KMS-11 (cell line): Measurements from ENCODE around the gene FCRL6.

Experiments
- H2AFZ ChIP-seq: fragments of 200-600 bp; sonication (generic); 2 replicates; pipeline ENCODE4 v1.6.1; 2016; ENCODE audit warnings: antibody characterized with exemption, mixed run types, low read depth
- H3K27ac ChIP-seq: fragments of 200-600 bp; sonication (generic); 2 replicates; pipeline ENCODE4 v1.6.1; 2016; ENCODE audit warnings: mild to moderate bottlenecking, mixed run types
- H3K27me3 ChIP-seq: fragments of 200-600 bp; sonication (generic); 2 replicates; pipeline ENCODE4 v1.6.1; 2017; ENCODE audit warnings: mild to moderate bottlenecking, low read depth, mixed run types, moderate library complexity; ENCODE audit not compliant: insufficient read depth
- H3K36me3 ChIP-seq: fragments of 200-600 bp; sonication (generic); 2 replicates; pipeline ENCODE4 v1.6.1; 2017; ENCODE audit warnings: mild to moderate bottlenecking, mixed run types; ENCODE audit not compliant: insufficient read depth
- H3K4me1 ChIP-seq: fragments of 200-600 bp; sonication (generic); 2 replicates; pipeline ENCODE4 v1.6.1; 2016; ENCODE audit warnings: mild to moderate bottlenecking, low read depth, mixed run types; ENCODE audit not compliant: poor library complexity, severe bottlenecking
- H3K4me2 ChIP-seq: fragments of 200-600 bp; sonication (generic); 2 replicates; pipeline ENCODE4 v1.7.0; 2016; ENCODE audit warnings: mild to moderate bottlenecking, mixed run types
- H3K4me3 ChIP-seq: fragments of 200-600 bp; sonication (generic); IDR thresholded peaks from 2 replicates; pipeline ENCODE4 v1.6.1; 2017; ENCODE audit warnings: low read depth, low read length, mixed read lengths; ENCODE audit not compliant: insufficient read depth
- H3K79me2 ChIP-seq: fragments of 200-600 bp; sonication (generic); 2 replicates; pipeline ENCODE4 v1.6.1; 2016; ENCODE audit warnings: low read depth, mixed run types; ENCODE audit not compliant: insufficient read depth
- H3K9ac ChIP-seq: fragments of 200-600 bp; sonication (generic); 2 replicates; pipeline ENCODE4 v1.6.1; 2016; ENCODE audit warnings: mild to moderate bottlenecking, mixed run types
- H4K20me1 ChIP-seq: fragments of 200-600 bp; sonication (generic); 2 replicates; pipeline ENCODE4 v1.6.1; 2016; ENCODE audit warnings: mild to moderate bottlenecking, mixed run types; ENCODE audit not compliant: insufficient read depth
- CTCF ChIP-seq: fragments of 200-600 bp; sonication (generic); conservative IDR thresholded peaks from 2 replicates; pipeline ENCODE4 v1.6.1; 2017; ENCODE audit warnings: low read depth, mild to moderate bottlenecking, antibody characterized with exemption, low read length, moderate library complexity, mixed read lengths

FCRL6 gene

GRCh38 chr1:159862031-159862430 is 59.9 kb downstream of the FCRL6 start:
- Histone ChIP-seq H3K27me3 (no peaks in the 10 kb centered on the region), H3K36me3 (no peaks in the 10 kb centered on the region), H3K27ac (no peak overlapping the region), H3K79me2 (no peaks in the 10 kb centered on the region), H3K4me1 (no peaks in the 10 kb centered on the region), H4K20me1 (no peaks in the 10 kb centered on the region), H3K4me3 (no peak overlapping the region), H3K9ac (no peak overlapping the region), H3K4me2 (no peak overlapping the region), H2AFZ (no peak overlapping the region)
- no peak for TF ChIP-seq CTCF

- Histone ChIP-seq H3K36me3 (no peaks in the 10 kb centered on the region), H3K4me2 (no peak within 1 kb of the TSS), H3K9ac (no peak within 1 kb of the TSS), H3K79me2 (no peaks in the 10 kb centered on the region), H3K27me3 (no peaks in the 10 kb centered on the region), H3K4me3 (no peak within 1 kb of the TSS), H4K20me1 (no peaks in the 10 kb centered on the region), H3K4me1 (peaks cover under 1% of the 10 kb centered on the region), H3K27ac (no peak within 1 kb of the TSS), H2AFZ (no peak within 1 kb of the TSS)
- TF ChIP-seq CTCF = no peak
Observed at GRCh38 chr1:159862557-159862956, 60.4 kb downstream of the FCRL6 start, which contains the start of gene VSIG8. TSS of gene VSIG8 (minus strand) at chr1:159862657. CDS start at chr1:159862521, 136 bp downstream.

- Histone ChIP-seq H3K79me2 (no peaks in the 10 kb centered on the region), H3K36me3 (no peaks in the 10 kb centered on the region), H4K20me1 (no peaks in the 10 kb centered on the region), H3K4me3 (no peak overlapping the region), H2AFZ (no peak overlapping the region), H3K9ac (no peak overlapping the region), H3K27me3 (no peaks in the 10 kb centered on the region), H3K27ac (no peak overlapping the region), H3K4me2 (no peak overlapping the region), H3K4me1 (peaks cover 18% of the 10 kb centered on the region)
- no peak for TF ChIP-seq CTCF
Observed at GRCh38 chr1:159864262-159864661, 62.1 kb downstream of the FCRL6 start.
